Body of pancreas (tissue), 4 donors: ENCODE data around the gene TRIM44.

Experiments used
- CTCF ChIP-seq, 7 experiments: fragments of 450-650 bp in 4 of 7; fragments of 200-600 bp in 3 of 7; sonication (generic) in 3 of 7; IDR thresholded peaks; one replicate each; pipeline ENCODE4 v1.5.1; 2016 to 2019; ENCODE audit warnings: antibody characterized with exemption in 7 of 7
- POLR2A ChIP-seq, 3 donors: fragments of 450-650 bp; IDR thresholded peaks; one replicate each; pipeline ENCODE4 v1.6.1; 2016; ENCODE audit warnings: antibody characterized with exemption in 3 of 3, mild to moderate bottlenecking in 2 of 3

GRCh38 chr11:35811783-35812182 lies 149.2 kb downstream of the TRIM44 start:
- TF ChIP-seq CTCF (IDR thresholded peaks at IDR 0.05) (peak in 2 of 7 experiments; percentile 19 to 33), POLR2A (IDR thresholded peaks at IDR 0.05) (no peak)
